Glomerular endothelial cell (primary cell): ENCODE results near the gene CGB8. TPM values are rescaled to one million over a fixed set of nuclear protein-coding genes. Genes with fewer than 3 reads are reported as not detected.
"Not testable (repeated sequence)": the region's sequence is repeated elsewhere in the genome, so short reads cannot be mapped to it uniquely, and the experiment has no call there.

Source experiments
- DNase-seq: peaks from one replicate; pipeline ENCODE4 v3.0.0-alpha.2; 2011; ENCODE audit warnings: low read depth, low spot score; ENCODE audit errors: extremely low read depth
- total RNA-seq: library from RNA; depleted of rRNA; stranded (reverse); fragments of >200 nt; gene quantifications from 2 replicates; pipeline ENCODE4 v1.2.3, GENCODE V29; 2015

Gene CGB8
- total RNA-seq, 1 donor from 2014 or later = not detected

DNA sequence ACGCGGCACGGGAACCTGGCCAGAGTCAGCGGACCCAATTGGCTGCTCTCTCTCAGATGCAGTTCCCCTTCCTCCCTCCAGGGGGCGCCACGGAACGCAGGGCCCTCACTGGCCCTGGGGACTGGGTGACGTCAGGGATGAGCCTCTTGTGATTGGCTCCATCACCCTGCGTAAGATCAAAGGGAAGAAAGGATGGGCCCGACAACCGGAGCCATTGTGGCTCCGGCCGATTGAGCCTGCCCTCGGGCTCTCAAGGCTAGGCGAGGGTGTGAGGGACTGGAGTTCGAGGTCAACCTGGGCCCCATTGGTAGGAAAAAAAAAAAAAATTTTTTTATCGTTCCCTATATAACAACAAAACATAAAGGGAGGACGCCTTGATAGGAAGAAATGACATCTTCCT is 12.1 kb downstream of the CGB8 start, which contains the start of gene CGB1:
TSS of gene CGB1 (minus strand) at position 81 of the 400 bp plus-strand sequence. CDS start 184 bp downstream, outside the sequence.
- not testable (repeated sequence) for DNase-seq

DNA sequence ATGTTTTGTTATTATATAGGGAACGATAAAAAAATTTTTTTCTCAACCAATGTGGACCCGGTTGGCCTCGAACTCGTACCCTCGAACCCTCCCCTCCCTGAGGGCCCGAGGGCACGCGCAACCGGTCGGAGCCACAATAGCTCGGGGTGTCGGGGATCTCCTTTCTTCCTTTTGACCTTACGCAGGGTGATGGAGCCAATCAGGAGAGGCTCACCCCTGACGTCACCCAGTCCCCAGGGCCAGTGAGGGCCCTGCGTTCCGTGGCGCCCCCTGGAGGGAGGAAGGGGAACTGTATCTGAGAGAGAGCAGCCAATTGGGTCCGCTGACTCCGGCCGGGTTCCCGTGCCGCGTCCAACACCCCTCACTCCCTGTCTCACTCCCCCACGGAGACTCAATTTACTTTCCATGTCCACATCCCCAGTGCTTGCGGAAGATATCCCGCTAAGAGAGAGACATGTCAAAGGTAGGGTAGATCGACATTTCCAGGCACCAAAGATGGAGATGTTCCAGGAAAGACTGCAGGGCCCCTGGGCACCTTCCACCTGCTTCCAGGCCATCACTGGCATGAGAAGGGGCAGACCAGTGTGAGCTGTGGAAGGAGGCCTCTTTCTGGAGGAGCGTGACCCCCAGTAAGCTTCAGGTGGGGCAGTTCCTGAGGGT is 17.1 kb downstream of the CGB8 start, which contains the start of gene CGB2:
TSS of gene CGB2 (plus strand) at position 249 of the 660 bp plus-strand sequence. CDS start at position 455, 206 bp downstream.
- not testable (repeated sequence) for DNase-seq

DNA sequence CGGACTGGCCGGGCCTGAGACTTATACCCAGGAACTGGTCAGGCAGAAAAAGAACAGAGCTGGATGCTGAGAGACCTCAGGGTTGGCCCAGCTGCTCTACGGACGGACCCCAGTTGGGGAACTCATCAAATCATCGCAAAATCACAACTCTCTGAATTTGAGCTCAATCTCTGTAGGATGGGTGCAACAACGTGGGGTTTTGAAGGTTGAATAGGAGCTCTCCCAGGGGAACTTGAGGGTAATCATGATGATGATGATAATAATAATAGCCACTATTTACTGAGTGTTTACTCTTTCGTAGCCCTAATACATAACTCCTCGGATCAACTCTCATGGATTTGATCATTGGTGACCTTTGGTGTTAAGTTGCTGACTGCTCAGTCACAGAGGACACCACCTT is 18.6 kb downstream of the CGB8 start:
- not testable (repeated sequence) for DNase-seq

DNA sequence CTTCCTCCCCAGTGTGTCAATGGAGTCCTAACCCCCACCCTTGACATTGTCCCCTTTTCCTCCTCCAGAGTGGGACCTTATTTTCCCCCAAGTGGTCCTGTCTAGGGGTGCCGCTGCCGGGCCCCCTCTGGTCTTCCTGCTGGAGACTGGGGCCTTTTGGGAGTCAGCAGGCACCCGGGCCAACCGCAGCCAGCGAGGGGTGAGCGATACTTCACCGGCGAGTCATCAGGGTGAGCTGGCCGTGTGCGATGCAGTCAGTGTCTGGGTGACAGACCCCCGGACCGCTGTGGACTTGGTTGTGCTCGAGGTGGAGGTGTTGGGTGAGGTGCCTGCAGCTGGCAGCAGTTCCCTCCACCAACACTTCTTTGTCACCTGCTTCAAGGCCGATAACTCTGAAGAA is 19.2 kb downstream of the CGB8 start:
- not testable (repeated sequence) for DNase-seq

DNA sequence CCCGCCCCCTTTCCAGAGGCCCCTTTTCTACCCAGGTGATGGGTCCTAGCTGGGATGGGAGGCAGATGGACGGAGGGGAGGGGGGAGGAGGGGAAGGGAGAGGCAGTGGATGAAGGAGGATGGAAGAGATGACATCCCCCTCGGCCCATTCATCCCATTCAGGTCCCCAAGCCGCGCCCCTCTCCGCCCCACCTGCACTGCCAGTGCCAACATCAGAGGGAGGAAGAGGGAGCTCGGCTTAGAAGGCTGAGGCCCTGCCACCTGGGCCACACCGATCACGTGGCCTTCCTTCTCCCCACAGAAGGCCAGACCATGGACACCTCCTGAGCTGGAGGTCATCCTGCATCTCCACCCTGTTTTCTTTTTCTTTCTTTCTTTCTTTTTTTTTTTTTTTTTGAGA is 20.2 kb downstream of the CGB8 start:
- DNase-seq = not testable (repeated sequence)

DNA sequence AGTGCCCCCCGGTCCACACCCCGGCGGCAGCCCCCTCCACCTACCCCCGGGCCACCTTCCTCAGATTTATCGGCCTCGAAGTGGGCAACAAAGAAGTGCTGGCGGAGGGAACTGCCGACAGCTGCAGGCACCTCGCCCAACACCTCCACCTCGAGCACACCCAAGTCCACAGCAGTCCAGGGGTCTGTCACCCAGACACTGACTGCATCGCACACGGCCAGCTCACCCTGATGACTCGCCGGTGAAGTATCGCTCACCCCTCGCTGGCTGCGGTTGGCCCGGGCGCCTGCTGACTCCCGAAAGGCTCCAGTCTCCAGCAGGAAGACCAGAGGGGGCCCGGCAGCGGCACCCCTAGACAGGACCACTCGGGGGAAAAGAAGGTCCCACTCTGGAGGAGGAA is 23.3 kb downstream of the CGB8 start:
- not testable (repeated sequence) for DNase-seq

DNA sequence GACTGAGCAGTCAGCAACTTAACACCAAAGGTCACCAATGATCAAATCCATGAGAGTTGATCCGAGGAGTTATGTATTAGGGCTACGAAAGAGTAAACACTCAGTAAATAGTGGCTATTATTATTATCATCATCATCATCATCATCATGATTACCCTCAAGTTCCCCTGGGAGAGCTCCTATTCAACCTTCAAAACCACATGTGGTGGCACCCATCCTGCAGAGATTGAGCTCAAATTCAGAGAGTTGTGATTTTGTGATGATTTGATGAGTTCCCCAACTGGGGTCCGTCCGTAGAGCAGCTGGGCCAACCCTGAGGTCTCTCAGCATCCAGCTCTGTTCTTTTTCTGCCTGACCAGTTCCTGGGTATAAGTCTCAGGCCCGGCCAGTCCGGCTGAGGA is 23.8 kb downstream of the CGB8 start:
- DNase-seq = not testable (repeated sequence)

DNA sequence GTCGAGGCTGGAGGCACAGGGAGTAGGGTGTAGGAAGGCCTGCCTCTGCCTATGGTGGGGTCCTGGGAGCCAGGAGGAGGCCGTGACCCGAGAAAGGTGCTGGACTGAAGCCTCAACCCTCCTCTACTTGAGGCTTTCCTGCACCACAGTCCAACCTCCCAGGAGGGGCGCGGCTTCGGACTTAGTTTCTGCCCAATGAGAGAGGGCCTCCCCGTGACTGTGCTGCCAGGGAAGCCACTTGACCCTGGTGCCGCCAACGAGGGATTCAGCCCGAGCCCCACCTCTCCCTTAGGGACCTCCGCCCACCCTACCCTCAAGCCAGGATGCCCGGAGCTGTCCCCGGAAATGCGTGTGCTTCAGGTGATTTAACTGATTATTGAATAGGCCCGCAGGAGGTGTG is 24.7 kb downstream of the CGB8 start, which contains the start of gene CGB3:
TSS of gene CGB3 (minus strand) at position 101 of the 400 bp plus-strand sequence. CDS start 362 bp downstream, outside the sequence.
- not testable (repeated sequence) for DNase-seq

DNA sequence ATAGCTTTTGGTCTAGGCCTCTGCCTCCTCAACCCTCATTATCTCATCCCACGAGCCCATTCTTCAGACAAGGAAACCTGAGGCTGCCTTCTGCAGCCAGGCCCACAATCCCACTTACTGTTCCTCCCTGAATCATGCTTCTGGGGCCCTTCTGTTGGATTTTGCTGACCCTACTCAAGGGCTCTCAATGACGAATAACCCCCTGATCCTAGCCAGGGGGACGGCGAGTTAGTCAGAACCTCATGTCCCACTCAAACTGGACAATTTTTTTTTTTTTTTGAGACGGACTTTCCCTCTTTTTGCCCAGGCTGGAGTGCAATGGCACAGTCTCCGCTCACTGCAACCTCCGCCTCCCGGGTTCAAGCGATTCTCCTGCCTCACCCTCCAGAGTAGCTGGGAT is 26.8 kb downstream of the CGB8 start:
- DNase-seq = no peak

DNA sequence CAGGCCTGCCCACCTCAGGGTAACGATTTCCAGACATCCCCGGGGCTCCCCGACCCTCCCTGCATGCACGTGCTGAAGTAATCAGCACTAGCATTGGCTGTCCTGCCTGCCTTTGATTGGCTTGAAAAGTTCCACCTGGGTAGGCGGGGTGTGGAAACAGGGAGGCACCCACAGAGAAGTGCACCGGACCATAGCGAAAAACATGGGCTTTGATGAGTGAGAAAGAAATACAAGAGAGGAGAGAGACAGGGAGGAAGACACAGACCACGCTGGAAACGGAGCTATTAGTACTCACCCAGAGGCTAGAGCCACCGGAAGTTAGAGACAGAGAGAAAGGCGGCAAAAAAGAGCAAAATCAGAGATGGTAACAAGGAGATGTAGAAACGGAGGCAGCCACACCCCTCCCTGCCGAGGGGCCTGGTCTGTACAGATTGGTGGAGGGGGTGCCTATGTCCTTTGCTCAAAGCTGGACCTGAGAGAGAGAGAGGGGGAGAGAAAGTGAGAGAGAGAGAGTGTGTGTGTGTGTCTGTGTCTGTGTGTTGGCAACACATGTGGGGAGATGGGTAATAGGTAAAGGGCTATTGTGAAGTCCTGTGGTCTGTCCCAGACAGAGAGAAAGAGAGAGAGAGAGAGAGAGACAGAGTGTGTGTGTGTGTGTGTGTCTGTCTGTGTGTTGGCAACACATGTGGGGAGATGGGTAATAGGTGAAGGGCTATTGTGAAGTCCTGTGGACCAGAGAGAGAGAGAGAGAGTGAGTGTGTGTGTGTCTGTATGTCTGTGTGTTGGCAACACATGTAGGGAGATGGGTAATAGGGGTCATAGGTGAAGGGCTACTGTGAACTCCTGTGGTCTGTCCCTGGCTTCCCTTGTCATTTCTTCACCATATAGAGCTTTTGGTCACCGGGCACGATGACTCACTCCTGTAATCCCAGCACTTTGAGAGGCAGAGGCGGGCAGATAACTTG is 27.7 kb downstream of the CGB8 start:
- no peak for DNase-seq

DNA sequence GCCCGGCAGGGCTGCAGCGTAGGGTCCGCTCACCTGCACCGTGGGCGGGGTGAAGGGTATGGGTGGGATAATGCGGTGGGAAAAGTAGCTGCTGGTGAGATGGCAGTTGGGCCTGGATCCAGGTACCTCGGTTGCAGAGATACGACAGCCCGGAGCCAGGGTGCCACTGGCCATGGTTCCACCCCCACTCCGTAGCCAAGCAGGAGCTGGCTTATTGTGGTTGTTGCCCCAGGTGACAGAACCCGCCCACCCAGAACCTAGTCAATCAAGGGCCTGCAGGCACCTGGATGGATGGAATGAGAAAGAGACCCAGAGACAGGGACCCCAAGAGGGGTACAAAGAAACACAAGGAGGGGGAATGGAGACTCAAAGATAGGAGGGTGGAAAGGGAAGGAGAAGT is 28.6 kb downstream of the CGB8 start:
- DNase-seq = no peak

DNA sequence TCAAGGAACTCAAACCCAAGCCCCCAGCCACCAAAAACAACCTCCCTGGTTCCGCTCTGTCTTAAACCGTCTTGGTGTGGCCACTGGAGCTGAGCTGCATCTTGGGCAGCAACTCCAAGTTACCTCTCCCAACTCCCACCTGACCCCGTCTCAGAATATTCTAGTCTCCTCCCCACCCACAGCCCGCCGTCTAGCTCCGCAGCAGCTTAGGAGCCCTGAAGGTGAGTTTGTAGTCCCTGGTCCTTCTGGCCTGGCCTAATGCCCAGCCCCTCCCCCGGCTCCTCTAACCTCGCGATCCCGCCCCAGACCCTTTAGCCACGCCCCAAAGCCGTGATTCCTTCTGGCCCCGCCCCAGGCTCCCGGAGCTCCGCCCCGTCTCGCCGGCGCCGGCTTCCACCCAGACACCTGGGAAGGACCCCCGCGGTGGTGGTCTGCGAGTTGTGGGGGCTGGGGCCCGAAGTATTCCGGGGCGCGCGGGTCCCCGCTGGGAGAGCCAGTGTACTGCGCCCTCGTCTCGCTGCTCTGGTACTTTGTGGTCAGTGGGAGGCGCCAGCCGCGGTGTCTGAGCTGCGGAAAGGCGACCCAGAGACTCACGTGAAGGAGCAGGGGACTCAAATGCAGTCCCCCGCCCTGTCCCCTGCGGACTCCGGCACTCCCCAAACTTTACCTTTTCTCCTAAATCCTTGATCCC is 29.5 kb downstream of the CGB8 start:
- DNase-seq = no peak

DNA sequence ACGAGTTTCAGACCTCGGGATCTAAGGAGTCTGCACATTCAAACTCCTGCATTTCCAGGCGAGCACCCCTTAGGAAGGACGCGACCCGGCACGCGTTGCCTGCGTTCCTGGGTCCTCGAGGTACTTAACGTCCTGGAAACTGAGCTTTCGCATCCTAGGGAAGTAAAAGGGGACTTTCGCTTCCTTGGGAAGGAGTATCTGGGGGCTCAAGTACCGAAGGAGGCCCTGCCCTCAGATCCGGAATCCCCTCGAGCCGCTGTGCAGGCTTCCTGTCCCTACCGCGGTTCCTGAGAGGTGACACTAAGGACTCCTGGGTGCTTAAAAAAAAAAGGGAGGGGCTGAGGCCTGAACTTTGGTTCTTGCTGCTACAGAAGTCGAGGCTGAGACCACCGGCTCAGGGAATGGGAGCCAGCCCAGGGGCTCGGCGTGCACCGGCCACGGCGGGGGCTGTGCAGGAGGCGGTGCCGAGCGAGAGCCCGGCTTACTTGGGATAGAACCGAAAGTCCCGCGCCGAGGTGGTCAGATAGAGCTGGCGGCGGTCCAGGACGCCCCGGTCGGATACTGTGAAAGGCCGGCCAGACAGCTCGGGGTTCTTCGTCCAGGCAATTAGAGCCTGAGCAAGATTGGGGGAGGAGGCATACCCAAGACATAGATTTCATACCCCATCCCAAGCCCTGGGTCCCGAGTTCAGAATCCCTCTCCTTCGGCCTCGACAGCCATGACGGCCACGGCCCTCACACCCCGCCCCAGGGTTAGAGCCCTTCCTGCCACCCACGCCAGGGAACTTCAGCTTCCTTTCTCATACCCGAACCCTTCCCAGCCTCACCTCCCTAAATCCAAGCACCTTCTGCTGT is 30.3 kb downstream of the CGB8 start:
- DNase-seq = not testable (repeated sequence)

DNA sequence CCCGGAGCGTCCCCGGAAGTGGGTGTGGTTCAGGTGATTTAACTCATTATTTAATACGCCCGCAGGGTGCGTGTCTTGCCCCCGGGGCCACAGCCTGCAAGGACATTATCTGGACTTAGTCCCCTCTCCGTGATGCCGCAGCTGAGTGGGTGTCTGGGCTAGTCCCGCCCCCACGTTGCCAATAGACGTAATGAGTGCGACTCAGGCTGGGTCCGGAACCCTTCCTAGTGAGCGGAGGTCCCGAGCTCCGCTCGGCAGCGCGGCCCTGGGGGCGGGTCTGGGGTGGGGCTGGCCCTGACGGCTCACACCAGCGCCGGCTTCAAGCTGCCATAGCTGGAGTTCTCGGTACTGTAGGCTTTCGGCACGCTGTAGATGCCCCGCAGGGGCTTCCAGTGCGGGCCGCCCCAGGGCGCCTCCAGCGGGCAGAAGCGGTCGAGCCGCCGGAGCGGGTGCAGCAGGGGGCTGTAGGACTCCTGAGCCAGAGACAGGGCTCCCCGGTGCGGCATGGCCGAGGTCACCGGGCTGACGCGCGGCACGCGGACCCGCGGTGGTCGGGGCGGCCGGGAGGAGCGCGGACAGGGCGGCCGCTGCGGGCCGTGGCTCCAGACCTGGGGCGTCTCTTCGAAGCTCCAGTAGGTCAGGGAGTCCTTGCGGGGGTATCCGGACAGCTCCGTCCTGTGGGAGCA is 31.1 kb downstream of the CGB8 start:
- no peak for DNase-seq

DNA sequence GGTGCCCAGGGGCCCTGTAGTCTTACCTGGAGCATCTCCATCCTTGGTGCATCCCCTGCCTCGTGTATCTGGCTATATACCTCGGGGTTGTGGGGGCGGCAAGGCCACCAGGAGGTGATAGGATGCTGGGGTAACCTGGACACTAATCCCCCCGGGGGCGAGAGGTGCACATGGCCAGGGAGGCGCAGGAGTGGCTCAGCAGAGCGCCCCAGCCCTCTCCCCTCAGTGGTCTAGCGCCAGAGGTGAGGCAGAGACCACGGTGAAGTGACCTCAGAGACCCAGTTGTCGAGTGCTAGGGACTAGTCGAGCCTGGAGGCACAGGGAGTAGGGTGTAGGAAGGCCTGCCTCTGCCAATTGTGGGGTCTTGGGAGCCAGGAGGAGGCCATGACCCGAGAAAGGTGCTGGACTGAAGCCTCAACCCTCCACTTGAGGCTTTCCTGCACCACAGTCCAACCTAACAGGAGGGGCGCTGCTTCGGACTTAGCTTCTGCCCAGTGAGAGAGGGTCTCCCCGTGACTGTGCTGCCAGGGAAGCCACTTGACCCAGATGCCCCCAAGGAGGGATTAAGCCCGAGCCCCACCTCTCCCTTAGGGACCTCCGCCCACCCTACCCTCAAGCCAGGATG is 31.8 kb downstream of the CGB8 start, which contains the start of gene LHB:
TSS of gene LHB (minus strand) at position 51 of the 625 bp plus-strand sequence. CDS start at position 41, 10 bp downstream.
- DNase-seq = no peak

DNA sequence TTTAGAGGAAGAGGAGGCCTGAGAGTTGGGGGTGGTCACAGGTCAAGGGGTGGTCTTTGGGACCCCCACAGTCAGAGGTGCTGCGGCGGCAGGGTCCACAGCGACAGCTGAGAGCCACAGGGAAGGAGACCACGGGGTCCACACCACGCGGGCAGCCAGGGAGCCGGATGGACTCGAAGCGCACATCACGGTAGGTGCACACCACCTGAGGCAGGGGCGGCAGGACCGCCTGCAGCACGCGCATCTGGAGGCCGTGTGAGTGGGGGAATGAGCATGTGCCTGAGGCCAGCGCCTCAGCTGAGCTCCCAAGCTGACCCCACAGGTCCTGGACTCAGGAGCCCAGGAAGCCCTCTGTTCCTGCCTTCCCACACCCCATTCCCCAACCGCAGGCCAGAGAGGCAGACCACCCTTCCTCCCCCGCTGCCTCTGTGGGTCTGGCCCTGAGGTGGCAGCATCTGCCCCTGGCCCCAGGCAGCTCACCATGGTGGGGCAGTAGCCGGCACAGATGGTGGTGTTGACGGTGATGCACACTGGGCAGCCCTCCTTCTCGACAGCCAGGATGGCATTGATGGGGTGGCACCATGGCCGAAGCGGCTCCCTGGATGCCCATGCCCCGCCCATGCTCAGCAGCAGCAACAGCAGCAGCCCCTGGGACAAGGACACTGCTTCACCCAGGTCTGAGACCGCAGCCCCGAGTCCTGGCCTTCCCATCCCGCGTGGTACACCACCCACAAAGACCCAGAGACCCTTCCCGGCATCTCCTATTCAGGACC is 32.7 kb downstream of the CGB8 start:
- DNase-seq = no peak

DNA sequence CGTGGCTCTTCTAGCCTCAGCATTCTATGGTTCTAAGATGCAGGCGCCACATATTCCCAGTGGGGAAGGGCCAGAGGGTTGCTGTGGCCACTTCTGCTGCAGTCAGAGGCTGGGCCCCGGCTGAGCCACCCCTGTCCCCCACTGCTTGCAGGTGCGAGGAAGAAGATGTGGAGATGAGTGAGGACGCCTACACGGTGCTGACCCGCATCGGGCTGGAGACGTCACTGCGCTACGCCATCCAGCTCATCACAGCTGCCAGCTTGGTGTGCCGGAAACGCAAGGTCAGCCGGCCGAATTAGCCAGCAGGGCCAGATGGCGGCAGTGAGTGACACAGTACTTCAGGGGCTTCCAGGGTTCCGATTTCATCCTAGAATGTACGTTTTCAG is 34.0 kb downstream of the CGB8 start:
- no peak for DNase-seq
